HG02610 (cell line): ENCODE measurements around the gene DOCK9.

ENCODE experiments used
- ATAC-seq: cut with Tn5 transposase; IDR thresholded peaks from one replicate; pipeline ENCODE4 v1.9.1; 2021; ENCODE audit warnings: mild to moderate bottlenecking, moderate library complexity; ENCODE audit not compliant: unreplicated experiment

The DOCK9 gene

DNA sequence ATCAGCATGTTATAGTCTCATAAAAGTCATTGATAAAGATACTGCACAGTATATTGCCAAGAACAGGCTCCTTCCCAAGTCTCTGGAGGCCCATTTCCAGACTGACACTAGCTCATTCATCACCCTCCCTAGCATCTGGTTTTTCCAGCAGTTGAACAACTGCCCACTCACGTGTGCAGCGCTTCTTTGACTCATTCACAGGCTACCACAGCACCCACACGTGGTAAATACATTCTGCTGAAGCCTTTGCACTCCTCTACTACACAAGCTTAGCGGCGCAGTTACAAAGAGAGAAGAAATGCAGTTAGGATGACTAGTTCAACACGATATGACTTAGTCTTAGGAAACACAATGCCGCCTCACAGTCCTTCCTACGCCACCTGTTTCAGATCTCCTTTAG, 87.7 kb downstream of the DOCK9 start:
- ATAC-seq = no peak

DNA sequence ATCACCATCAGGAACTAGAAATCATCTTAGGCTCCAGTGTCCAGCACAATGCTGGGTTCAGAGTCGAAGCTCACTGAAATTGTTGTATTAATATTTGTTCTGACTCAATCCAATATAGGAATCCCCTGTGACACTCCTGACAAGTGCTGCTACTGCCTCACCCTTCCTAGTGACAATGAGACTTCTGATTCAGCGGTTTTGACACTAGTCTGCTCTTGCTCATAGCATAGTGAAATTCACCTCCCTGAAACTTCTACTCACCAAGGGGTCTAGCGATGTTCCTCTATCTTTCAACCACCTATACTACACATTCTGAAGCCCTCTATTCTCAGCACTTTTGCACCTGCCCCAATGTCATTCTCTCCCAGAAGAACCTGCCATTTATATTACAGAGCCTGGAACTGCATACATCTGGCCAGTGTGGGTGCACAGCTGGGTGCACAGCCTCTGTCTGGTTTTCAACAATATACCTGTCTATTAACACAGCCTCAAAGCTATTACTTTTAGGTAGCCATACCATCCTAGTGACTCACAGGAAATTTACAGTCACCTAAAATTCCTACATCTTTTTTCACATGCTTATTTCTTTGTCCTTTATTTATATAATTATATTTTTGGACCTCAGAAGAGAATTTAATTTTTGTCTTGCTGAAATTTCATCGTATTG, 88.3 kb downstream of the DOCK9 start:
- no peak for ATAC-seq

DNA sequence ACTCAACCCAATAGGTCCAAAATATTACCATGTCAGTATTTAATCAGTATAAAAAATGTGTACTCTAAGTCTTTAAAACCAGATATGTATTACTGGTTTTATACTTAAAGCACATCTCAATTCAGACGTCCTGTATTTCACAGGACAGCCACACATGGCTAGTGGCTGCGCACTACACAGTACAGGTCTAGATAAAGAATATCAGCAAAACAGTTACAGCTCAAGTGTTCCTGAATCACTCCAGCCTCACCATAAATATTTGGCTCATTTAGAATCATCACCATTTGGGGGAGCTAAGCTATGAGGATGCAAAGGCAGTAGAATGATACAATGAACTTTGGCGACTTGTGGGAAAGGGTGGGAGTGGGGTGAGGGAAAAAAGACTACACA, 89.0 kb downstream of the DOCK9 start:
- ATAC-seq = no peak

DNA sequence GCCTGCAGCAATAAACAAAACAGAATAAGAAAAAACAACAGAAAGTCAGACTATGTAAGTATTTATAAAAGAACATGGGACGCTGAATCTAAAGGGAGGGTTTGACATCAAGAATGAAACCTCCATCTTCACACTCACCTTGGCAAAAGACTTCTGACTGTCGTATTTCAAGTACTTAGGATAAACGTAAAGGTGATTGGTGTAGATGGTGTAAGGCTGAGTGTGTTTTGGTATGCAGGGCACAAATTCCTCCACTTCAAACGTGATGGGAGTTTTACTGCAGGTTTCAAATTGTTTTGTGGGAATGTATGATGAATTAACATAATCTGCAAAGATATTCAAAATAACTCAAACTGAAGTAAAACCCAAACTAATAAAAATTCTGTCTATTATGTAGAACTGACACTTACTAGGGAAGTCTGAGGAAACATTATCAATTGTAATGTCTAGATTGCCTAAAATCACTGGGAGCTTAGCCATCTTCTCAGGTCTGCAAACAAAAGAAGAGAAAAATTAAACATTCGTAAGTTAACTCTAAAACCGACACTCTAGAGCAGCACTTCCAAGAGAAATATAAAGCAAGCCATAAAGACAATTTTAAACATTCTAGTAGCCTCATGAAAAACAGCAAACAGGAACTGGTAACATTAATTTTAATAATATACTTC, 89.5 kb downstream of the DOCK9 start:
- ATAC-seq = no peak

DNA sequence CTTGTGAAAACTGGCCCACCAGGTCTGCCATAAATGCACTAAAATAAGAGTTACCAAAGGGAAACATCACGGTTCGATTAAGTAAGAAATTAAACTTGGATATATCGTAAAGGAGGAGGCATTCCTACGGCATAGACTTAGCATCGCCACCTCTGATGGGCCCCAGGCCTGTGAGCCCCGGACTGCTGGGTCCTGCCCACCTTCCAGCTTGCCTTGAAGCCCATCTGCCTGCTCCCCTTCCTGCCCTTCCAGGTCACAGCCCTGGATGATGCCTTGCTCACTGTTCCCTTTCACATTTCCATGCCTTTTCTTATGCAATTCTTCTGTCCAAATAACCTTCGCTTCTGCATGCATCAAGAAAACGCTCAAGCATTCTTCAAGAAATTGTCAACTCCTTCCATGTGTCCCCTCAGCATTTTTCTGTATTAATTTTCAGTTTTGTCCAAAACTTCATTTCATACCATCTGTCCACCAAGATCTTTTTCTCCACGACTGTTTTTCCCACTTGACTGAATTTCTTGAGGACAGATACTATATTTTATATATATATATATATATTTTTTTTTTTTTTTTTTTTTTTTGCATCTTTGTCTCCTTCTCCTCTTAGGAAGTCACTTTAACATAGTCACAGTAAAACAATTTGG, 91.2 kb downstream of the DOCK9 start:
- no peak for ATAC-seq

DNA sequence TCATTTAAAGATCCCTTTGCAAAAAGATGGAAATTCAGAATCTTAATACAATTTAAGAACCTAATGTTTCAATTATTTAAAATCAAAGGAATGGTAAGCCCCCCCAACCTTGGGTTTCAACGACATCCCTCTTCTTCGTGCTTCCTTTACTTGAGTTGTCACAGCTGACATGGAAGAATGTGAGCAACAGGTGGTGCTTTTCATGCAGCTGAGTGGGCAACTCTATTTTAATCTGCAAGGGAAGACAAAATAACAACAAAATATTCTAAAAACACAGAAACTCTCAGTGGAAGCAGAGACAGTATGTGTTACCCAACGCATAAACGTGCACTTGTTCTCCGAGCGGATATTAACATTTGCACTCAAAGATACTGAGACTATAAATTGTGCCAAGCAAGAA, 92.3 kb downstream of the DOCK9 start:
- ATAC-seq = no peak

DNA sequence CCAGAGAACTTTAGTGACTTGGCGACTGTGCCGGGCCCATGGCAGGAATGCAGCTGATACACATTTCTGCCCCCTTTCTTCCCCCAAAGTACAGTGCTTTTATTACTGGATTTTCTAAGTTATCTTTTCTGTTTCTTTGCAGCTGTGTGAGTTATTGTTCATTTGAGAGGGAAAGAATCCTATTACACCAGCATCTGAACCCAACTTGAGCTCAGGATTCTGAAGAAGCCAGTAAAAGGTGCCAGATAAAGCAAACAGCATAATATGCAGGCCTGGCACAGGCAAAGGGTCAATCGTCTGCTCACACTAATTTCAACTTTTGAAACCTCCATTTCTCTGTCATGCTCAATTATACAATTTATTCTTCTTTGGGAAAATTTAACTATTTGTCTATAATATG, 93.9 kb downstream of the DOCK9 start:
- ATAC-seq = no peak

DNA sequence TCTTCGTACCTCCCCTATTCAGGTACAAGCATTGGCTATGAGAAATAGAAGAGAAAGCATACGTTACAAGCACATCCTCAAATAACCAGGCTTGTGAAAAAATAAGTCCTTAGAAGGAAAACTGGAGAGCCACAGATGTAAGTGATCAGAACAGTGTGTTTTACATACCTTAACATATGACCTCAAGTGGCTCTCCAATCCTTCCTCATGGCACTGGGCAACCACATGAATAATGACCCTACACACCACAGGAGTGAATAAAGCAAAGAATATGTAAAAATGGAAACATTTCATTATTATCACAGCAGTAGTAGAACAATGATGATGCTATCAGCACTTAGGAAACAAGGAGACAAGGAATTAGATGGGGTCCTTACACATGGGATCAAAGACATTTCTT, 96.5 kb downstream of the DOCK9 start:
- ATAC-seq = no peak

DNA sequence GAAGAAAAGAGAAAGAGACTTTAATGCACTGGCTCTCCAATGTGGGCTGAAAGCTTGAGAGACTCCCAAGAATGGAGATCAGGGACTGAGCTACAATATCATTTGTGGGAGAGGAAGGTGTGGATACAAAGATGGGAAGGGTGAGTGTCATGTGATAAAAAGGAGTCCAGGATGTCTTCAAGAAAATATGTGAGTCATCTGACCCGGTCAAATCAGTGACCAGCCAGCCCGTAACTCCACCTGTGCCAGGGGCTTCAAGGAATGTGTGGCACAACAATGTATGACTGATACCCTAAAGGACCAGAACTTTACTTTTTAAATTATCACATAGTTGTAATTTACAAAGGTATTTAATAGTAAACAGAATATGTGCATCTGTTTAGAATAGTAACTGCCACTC, 97.2 kb downstream of the DOCK9 start:
- no peak for ATAC-seq

DNA sequence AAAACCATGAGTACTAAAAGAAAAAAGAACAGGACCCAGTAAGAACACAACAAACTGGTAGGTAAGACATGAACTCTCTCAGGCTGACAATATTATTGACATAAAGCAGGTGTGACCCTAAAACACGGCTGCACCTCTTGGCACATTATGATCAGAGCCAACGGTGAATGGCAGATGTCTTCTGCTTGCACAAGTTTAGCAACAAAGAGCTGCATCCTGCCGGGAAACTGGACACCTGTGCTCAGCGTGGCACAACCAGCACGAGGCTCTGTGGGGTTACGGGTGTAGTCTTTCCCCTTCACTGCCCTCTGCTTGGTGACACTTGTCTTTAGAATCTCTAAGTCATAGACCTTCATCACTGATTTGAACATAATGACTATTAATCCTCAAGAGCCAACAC, 97.9 kb downstream of the DOCK9 start:
- no peak for ATAC-seq

DNA sequence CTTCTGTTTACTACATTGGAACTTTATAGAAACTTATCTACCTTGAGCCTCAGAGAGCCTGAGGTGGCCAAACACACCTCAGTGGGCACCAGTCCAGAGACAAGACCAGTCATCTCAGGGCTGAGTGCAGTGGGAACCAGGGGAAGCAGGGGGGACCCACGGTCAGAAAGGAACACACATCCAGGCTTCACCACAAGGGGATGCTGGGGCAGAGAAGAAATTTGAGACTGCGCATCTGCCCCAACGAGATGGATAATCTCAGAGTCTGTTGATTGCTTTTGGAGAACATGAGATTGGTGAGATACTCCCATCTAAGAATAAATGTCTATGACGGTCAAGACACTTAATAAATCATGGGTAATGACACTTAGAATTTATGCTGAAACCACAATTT, 98.7 kb downstream of the DOCK9 start:
- ATAC-seq = no peak

DNA sequence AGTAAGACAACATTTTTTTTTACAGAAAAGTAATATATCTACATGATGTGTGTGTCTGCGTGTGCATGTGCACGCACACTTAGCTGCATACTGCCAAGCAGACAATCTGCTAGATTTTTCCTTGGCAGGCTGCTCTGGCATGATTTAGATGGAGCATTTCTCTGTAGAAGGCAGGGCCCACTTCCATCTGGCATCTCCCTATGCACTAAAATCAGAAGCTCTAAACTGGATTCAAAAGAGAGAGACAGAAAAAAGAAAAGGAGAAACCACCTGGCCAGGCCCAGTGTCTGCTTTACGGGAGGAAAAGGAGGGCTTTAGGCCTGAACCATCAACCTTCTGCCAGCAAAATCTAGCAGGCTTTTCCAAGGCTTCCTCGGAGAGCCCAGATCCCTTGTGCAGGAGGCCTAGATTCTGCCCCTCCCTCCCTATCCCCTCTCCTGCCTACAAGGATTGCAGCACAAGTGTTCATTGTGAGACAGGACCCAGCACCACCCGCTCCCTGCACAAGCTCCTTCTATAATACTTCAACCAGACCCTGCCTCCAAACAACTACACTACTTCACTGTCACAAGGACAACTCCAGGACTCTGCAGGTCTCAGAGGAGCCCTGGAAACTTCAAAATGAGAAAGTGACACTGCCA, 99.3 kb downstream of the DOCK9 start:
- ATAC-seq = no peak

DNA sequence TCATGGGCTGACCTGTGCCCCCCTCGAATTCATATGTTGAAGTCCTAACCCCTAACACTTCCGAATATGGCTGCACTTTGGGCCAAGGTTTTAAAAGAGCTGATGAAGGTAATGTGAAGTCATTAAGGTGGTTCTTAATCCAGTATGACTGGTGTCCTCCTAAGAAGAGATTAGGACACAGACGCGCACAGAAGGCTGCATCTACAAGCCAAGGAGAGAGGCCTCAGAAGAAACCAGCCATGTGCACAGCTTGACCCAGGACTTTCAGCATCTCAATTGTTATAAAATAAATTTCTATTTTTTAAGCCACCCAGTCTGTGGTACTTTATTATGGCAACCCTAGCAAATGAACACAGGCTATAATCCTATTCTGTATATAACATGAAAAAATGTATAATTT, 99.9 kb downstream of the DOCK9 start:
- ATAC-seq = no peak

DNA sequence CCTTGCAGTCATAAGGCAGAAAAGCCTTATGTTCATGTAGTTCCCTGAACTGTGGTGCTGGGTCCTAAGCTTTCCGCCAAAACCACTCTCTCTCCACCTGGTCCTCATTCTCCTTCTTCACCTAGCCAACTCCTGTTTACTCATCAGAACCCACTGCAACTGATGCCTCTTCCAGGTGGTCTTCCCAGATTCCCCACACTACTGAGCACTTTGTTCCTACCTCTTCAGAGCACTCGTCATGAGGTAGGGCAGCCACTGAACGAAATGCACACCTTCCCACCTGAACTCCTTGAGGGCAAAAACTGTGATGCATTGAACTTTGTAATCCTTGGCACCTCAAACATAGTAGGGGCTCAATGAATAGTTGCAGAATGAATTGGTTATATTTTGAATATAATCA, 100.4 kb downstream of the DOCK9 start:
- ATAC-seq = no peak

DNA sequence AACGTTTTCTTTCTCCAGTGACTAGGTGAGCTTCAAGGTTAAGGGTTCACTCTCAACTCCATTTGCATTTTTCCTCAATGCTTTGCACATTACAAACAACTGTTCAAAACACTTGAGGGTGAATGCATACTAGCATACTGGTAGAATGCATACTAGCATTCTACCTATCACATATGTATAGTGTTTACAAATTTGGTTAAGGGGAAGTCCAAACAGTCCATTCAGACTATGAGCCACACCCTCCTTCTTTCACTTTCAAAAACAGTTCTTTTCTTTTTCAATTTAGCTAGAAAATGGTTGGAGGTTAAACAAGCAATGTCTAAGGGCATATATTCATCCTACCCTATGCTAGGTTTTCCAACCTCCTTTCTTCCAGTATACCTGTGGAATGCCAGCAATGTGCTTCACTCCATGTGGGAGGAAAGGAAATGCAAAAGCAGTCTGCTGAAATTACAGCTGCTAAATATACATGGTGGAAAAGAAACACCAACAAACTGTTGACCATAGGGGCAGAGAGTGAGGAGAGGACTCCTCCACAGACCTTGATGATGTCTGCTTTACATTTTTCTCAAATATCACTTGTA, 102.6 kb downstream of the DOCK9 start:
- ATAC-seq = peak; percentile 91

DNA sequence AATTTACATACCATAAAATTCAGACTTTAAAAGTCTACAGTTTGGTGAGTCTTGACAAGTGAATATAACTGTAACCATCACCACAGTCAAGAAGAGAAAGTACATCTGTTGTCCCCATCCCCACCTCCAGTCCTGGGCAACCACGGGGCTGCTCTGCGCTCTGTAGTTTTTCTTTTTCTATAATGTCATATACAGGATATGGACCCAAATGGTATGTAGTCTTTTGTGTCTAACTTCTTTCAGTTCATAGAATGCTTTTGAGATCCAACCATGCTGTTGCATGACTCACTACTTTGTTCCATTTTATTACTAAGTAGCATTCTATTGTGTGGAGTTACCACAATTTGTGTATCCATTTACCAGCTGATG, 103.9 kb downstream of the DOCK9 start:
- ATAC-seq = no peak

DNA sequence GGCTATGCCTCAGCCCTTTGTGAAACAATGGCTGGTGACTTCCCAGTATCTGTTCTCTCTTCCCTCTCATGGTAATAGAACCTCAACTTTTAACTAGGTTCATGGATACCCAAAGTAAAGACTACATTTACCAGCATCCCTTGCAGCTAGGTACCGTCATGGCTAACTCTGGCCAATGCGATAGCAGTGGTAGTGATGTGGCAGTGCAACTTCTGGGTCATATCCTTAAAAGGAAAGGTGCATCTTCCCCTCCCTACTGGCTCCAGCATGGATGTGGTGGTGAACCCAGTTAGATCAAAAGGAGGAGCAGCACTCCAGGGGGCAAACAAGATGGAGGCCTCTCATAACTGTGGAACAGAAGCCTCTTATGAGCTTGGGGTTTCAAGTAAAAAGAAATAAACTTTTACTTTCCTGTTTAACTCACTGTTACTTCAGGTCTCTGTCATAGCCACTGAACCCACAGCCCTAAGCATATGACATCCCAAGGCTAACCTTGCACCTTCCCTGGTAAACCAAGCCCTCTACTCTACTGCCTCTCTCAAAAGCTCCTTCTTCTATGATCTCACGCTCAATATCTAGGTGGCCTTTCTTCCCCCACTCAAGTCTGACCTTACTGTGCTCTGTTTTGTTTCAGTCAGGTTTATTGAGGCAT, 104.4 kb downstream of the DOCK9 start:
- ATAC-seq = no peak

DNA sequence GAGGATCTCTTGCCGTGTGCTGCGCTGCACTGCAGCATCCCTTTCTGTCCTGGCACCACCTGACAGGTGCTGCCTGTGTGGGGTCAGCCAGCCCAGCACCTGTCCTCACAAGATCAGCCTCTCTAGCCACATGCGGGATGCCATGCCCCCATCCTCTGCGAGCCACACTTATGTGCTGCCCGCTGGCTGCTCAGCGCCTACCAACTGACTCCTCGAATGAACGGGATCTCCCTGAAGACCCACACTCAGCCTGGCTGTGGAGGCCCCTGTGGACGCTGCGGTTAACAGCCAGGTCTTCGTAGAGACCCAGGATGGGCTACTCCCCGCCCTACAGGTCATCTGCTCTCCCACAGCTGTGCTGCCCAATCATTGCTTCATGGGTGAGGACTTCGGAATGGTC, 106.1 kb downstream of the DOCK9 start:
- no peak for ATAC-seq

DNA sequence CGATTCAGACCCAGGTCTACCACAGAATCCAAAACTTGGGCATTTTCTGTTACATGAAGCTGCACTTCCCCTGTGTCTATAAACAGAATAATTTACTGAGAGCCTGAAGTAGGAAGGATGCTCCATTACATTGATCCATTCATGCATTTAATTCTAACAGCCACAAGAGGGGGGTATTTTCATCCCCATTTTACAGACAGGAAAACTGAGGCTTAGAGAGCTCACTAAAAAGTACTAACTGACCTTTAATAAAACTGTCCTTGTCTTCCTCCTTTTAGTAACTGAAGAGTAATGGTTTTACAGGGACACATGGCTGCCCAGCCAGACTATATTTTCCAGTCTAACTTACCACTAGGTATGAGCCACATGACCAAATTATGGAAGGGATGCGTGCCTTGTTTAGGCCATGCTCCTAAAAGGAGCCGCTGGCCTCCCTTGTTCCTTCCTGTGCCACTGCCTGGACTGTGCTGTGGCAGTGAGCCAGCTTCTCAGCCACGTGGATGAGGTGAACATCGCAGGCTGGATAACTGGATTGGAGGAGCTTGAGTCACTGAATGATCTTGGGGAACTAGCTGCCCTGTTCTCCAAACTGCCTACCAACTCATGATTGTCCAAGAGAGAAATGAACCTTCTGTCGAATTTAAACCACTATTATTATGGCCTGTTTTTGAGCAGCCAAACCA, 108.3 kb downstream of the DOCK9 start:
- no peak for ATAC-seq

DNA sequence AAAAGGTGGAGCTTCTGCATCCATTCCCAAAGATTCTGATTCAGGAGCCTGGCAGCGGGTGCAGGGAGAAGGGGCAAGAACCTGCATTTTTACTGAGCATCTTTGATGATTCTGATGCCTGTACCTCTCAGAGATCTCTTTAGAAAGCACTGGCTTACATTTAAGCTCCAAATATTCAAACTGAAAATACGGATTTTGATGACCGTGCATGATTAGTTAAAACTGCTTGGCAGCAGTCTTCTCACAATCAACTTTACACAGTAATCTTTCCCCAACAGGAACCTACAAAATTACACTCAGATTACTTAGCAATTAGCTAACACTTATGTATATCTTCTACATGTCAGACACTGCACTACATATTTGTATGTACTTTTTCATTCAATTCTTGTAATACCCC, 108.9 kb downstream of the DOCK9 start:
- no peak for ATAC-seq

DNA sequence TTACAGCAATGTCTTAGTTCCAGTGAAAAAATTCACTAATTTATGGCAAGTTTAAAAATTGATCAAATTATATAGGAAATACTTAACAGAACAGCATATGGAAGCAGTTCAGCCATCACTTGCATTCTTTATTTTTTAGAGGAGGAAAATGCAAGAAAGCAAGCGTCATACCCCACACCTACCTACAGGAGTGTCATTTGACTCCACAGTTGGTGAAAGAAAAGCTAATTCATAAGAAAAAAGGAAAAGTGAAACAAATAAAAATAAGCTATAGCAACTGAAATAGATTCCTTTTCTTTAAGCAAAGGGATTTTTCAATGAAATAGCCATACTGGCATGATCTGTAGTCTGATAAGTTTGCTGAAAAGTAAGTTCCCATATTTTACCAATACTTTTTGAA, 111.0 kb downstream of the DOCK9 start:
- no peak for ATAC-seq
